GM20431 (cell line): ENCODE measurements around the gene L1CAM.

ENCODE experiments used
- in situ Hi-C: fragments of 300-500 bp; cut with MseI, MboI; formaldehyde crosslinking; loops from one replicate; pipeline ENCODE4 v1.15.0; 2020; ENCODE audit warnings: low sequenced_read_pairs; ENCODE audit not compliant: unreplicated experiment

Gene L1CAM

GRCh38 chrX:153881281-153881680, 4.7 kb downstream of the L1CAM start:
- in situ Hi-C loops, result no loop called here

DNA sequence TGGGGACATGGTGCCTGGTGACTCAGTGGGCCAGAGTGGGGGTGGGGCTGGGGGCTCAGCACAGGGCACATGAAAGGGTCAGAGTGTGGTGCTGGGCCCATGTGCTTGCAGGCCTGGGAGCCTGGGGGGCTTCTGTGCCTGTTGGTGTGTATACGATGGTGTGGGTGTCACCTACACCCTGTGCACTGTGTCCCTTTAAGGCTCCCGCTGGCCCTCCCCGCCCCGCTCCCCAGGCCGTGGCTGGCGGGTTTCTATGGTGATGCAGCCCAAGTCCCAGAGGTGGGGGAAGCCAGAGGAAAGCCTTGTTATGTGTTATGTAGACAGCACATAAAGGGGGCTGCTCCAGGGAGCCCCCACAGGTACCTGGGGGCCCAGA, 5.5 kb downstream of the L1CAM start:
- in situ Hi-C loops, result no loop called here

DNA sequence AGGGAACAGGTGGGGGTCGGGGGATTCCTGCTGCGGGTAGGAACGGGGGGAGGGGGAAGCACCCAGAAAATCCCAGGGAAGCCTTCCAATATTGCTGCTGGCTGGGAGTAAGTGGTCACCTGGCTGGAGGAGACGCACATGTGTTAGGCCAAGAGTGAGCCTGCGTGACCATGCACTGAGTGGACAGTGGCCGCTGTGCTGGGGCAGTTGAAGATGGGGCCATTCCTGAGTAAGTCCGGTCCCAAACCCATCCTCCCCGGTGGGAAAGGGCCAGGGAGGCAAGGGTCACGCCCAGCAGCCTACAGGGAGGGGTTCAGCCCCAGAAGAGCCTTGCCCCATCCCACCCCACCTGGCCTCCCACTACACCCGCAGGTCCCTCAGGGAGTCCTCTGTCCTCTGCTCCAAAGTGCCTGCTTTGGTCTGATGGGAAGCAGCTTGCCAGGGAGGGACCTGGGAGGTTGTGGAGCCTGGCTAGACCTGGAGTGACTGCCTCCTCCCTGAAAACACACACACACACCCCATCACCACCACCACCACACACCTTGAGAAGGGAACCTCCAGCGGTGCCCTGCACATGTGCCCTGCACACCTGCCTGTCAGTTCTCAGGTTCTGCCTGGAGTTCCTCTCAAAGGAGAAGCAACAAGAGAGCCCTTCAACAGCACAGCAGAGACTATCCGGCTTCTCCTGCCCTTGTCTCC, 6.1 kb downstream of the L1CAM start:
- in situ Hi-C loops, result no loop called here

DNA sequence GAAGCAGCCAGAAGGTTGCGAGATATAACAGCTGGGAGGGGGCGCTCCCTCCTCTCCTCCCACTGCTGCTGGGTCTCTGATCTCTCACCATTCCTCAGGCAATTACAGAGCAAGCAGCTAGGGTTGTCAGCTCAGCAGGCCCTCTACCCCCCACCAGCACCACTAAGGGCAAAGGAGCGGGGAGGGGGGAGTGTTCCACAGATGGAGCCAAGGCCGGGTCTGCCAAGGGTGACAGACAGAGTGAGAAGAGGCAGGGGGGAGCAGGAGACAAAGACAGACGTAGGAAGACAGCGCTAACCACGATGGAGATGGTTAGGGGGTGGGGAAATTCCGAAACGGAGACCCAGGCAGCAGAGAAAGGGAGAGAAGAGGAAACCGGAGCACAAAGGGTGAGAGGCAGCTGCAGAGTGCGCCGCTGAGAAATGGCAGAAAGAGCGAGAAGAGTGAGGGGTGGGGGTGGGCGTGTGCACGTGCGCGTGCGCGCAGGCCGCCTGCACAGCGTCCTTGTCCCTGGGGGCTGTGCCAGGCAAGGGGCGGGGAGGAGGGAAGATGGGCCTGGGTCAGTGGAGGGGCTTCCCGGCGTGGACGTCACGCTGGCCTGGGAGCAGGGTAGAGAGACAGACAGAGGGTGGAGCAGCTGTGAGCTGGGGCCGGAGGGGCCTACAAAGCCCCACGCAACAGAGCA, 6.9 kb downstream of the L1CAM start:
- in situ Hi-C loops, result no loop called here

DNA sequence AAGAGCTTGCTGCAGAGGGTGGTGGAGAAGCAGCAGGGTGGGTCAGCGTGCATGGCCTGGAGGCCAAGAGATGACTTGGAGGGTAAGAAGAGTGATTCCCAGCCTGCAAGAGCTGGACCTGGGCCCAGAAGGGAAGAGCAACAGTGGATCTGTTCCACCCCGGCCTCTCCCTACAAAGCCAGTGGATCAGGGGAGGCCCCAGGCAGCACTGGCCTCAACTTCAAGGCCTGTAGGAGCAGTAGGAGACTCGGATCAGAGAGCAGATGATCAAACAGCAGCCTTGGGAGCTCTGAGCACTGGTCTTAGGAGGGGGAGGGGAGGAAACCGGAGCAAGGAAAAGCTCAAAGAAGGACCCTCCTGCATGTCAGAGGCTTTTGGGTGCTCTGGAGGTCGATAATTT, 7.6 kb downstream of the L1CAM start:
- in situ Hi-C loops, result no loop called here

GRCh38 chrX:153877571-153878261, 8.3 kb downstream of the L1CAM start:
- in situ Hi-C loops, result no loop called here

- in situ Hi-C loops, result no loop called here
Observed at GRCh38 chrX:153876112-153876491, 9.9 kb downstream of the L1CAM start.

DNA sequence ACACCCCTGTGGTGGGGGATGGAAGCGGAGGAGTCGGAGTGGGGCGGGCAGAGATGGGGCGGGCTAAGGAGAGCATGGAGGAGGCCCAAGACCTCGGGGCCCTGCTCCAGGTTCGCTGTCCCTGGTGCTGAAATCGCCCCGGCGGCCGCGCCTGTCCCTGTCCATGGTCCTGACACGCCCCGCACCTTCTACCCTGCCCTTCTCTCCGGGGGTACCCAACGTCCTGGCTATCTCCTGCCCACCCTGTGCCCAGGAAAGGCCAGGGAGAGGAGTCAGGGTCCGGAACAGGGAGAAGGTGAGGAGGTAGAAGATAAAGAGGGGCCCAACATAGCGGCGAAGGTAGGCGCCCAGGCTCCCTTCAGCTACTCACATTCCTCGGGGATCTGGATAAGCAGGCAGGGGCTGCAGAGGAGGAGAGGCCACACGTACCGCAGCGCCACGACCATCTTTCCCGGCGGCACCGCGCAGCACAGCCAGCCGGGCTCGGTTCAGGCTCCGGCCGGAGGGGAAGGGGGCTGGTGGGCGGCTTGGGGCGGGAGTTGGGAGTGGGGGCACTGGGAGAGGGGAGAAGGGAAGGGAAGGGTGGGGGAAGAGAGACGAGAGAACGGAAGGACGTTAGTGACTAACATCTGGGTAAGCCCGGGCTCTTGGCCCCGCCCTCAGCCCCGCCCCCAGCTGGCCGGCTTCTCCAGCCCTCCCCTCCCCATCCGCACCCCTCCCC, 10.4 kb downstream of the L1CAM start:
- in situ Hi-C loops, result no loop called here

- in situ Hi-C loops, result no loop called here
Observed at GRCh38 chrX:153874366-153875125, 11.4 kb downstream of the L1CAM start.

GRCh38 chrX:153874085-153874365, 11.9 kb downstream of the L1CAM start:
- in situ Hi-C loops, result no loop called here

DNA sequence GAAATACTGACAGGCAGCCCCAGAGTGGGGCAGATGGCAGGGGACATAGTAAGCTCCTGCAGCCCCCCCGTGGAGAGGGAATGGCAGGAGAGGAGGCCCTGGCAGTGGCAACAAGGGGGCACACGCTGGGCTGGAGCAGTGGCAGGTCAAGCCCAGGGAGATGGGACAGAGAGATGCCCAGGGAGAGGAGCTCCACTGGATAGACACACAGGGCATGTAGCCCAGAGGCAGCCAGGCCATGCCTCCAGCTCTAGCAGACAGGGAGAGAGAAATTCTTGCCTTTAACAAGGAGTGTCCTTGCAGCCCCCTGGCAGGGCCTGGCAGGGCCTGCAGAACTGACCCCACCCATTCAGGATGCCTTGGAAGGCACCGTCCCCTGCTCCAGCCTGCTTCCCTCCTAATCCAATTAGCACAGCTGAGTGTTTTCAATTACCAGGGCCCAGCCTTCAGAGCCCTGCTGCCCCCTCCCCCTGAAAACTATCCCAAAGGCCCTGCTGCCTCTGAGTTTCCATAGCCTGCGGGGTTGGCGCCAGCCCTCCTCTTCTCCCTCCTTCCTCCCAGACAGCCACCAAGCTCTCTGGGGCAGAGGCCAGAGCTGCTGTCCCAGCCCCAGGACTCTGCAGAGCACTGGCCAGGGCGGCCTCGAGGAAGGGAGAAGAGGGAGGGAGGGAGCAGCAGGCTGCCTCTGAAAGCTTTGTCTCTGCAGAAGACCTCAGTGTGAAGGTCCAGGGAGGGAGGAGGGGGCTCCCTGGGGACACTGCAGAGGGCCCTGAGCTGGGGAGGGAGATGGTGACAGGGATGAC, 12.5 kb downstream of the L1CAM start:
- in situ Hi-C loops, result no loop called here

GRCh38 chrX:153871946-153872878, 13.8 kb downstream of the L1CAM start:
- in situ Hi-C loops, result no loop called here

GRCh38 chrX:153871451-153871850, 14.5 kb downstream of the L1CAM start:
- in situ Hi-C loops, result no loop called here

DNA sequence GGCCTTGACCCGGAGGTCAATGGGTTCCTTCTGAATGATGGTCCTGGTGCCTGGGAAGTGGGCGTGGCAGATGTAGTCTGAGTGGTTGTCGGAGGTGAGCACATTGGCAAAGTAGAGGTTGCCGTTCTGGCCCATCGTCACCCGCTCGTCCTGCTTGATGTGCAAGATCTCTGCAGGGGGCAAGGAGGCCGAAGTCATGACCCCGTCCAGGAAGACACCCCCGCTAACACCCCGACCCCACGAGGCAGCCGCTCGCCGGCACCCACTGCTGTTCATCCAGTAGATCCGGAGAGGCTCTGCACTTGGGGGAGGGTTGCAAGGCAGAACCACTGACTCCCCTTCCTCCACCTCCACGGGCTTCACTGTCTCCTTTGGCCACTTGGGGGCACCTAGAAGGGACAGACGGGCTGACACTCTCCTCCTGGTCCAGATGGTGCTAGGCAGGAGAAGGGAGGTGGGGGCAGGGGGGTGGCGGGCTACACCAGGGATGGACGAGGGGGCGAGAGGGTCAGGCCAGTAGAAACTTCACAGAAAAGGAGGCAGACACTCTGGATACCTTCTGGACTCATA, 15.1 kb downstream of the L1CAM start:
- in situ Hi-C loops, result no loop called here

DNA sequence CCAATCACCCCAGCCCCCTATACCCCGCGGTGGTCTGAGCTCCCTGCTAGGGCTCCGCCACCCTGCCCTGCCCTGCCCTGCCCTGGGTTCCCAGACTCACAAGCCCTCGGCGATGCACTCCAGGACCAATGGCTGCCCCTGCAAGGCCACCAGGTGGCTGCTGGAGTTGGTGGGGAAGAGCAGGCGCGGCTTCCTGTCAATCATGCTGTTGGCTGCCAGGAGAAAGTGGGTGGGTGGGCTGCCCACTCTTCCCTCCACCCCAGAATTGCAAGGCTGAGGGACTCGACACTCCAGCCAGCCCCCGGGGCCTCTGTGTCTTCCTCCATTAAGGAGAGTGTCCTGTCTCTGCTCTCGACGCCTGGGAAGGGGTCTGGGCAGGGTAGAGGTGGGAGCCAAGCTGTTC, 15.7 kb downstream of the L1CAM start:
- in situ Hi-C loops, result no loop called here

DNA sequence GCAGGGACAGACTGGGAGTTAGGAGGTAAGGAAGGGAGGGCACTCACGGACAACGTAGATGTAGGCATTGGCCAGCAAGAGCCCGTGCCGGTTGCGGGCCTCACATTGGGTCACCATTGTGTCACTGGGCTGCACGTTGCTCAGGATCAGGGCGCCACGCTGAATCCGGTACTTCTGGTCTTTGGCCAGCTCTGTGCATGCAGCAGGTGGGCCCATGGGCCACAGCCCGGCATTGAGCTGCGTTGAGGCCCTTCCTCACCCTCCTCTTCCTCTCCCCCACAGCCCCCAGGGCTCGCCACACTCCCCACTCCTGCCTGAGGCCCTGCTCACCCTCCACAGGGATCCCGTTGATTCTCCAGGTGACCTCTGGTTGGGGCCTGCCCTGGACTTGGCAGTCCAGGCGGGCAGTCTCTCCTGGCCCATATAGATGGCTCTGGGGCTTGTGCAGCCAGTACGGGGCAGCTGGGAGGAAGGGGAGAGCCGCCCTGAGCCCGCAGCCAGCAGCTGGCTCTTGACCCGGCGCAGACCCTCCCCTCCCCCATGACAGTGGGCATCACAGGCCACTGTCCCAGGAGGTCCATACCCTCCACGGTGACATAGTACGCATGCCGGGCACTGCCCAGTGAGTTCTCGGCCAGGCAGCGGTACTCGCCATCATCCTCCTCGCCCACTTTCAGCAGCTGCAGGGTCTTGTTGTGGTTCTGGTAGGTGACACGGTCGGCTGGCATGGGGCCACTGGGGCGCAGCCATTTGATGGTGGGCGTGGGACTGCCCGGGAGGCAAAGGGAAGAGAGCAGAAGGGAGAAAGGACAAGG, 16.3 kb downstream of the L1CAM start:
- in situ Hi-C loops, result no loop called here
